Activated CD8-positive, alpha-beta T cell treated with anti-CD3 and anti-CD28 coated beads for 36 hours (primary cell): ENCODE results near the gene CMSS1. TPM values are rescaled to one million over a fixed set of nuclear protein-coding genes. Genes with fewer than 3 reads are reported as not detected.
"Not testable (repeated sequence)": the region's sequence is repeated elsewhere in the genome, so short reads cannot be mapped to it uniquely, and the experiment has no call there.

ENCODE experiments used
- ATAC-seq: fragments of 200-7000 bp; cut with Tn5 transposase; one replicate; pipeline ENCODE4 v1.10.0; 2021; ENCODE audit warnings: mild to moderate bottlenecking, moderate library complexity
- CTCF ChIA-PET: fragments of 350-600 bp; sonication (Branson Sonifier 250); formaldehyde crosslinking; loops from one replicate; lab custom pipeline; 2021; ENCODE audit warnings: antibody characterized with exemption; lab: Charles Lee
- POLR2A ChIA-PET: fragments of 350-600 bp; sonication (Branson Sonifier 250); formaldehyde crosslinking; loops from one replicate; lab custom pipeline; 2021; ENCODE audit warnings: antibody characterized with exemption; lab: Charles Lee
- DNase-seq: peaks from one replicate; pipeline ENCODE4 v3.0.0-alpha.2; 2020
- H3K27ac Mint-ChIP-seq: one replicate; pipeline ENCODE4 v1.8.0; 2021; ENCODE audit warnings: mild to moderate bottlenecking, mixed read lengths
- H3K27me3 Mint-ChIP-seq: one replicate; pipeline ENCODE4 v1.8.0; 2021; ENCODE audit warnings: mixed read lengths
- H3K36me3 Mint-ChIP-seq: one replicate; pipeline ENCODE4 v1.8.0; 2021; ENCODE audit warnings: low read depth, mixed read lengths
- H3K4me1 Mint-ChIP-seq: one replicate; pipeline ENCODE4 v1.8.0; 2021; ENCODE audit warnings: low read depth, mixed read lengths
- H3K4me3 Mint-ChIP-seq: one replicate; pipeline ENCODE4 v1.8.0; 2021; ENCODE audit warnings: mild to moderate bottlenecking, moderate library complexity, mixed read lengths
- H3K9me3 Mint-ChIP-seq: one replicate; pipeline ENCODE4 v1.8.0; 2021; ENCODE audit warnings: mixed read lengths
- intact Hi-C: fragments of 100-400 bp; cut with micrococcal nuclease; formaldehyde crosslinking; loops from one replicate; pipeline ENCODE4 v1.10.0; 2022
- total RNA-seq, 2 experiments: library from RNA; stranded (reverse); gene quantifications; one replicate each; pipeline ENCODE4 v1.2.3, GENCODE V29; 2021
- TF ChIP-seq, protein P1 (sequence below): fragments of 200-600 bp; IDR thresholded peaks from one replicate; pipeline ENCODE4 v1.8.0; 2022; ENCODE audit warnings: antibody characterized with exemption, mild to moderate bottlenecking

Gene CMSS1
- total RNA-seq, 2 experiments from 2014 or later = 93.9 to 110 TPM

DNA sequence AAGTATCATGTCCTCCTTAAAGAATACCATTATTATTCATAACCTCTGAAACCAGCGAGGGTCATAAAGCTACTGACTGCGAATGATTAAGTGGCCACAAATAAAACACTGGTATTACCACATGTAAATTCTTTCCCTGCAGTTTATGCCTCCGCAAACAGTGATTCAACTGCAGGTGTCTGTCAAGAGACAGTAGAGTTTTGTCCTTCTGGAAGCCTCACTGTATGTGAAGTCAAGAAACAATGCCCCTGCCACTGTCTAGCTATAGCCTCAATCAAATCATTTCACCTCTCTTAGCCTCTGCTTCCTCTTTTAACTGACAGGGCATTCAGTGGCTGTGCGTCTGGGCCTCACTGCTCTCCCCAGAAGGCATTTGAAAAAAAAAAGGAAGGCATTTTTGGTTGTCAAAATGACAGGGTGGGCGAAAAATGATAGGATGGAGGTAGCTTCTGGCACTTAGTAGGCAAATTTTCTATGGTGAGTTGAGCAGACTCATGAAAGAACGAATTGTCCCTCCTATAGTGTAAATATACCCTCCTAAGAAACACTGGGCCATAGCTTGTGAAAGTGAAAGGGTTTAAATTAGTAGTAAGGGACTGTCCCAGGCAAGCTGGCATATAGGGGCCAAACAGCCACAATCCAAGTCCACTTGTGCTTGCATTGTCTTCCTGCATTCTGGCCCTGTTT, 229.9 kb downstream of the CMSS1 start:
- H3K9me3 Mint-ChIP-seq = no peaks in the 10 kb centered on the region
- peak; percentile 91 for ATAC-seq
- no peaks in the 10 kb centered on the region for H3K27me3 Mint-ChIP-seq
- ChIA-PET POLR2A (interaction anchor here (1.0 to 1.3 kb wide), 2 partner anchors 28 to 197 kb away, joined by 3 read pairs; no protein-coding TSS in a partner anchor), CTCF (interaction anchor here (0.6 to 1.9 kb wide), 3 partner anchors 9 to 291 kb away, joined by 3 to 9 read pairs (median 3); no protein-coding TSS in a partner anchor)
- H3K27ac Mint-ChIP-seq = peak overlapping the region; percentile 22
- TF ChIP-seq, protein P1, sequence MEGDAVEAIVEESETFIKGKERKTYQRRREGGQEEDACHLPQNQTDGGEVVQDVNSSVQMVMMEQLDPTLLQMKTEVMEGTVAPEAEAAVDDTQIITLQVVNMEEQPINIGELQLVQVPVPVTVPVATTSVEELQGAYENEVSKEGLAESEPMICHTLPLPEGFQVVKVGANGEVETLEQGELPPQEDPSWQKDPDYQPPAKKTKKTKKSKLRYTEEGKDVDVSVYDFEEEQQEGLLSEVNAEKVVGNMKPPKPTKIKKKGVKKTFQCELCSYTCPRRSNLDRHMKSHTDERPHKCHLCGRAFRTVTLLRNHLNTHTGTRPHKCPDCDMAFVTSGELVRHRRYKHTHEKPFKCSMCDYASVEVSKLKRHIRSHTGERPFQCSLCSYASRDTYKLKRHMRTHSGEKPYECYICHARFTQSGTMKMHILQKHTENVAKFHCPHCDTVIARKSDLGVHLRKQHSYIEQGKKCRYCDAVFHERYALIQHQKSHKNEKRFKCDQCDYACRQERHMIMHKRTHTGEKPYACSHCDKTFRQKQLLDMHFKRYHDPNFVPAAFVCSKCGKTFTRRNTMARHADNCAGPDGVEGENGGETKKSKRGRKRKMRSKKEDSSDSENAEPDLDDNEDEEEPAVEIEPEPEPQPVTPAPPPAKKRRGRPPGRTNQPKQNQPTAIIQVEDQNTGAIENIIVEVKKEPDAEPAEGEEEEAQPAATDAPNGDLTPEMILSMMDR = no peak
- intact Hi-C loops = no loop called here
- peaks cover 1% of the 10 kb centered on the region for H3K36me3 Mint-ChIP-seq
- peaks cover 14% of the 10 kb centered on the region for H3K4me1 Mint-ChIP-seq
- DNase-seq = no peak
- no peak overlapping the region for H3K4me3 Mint-ChIP-seq

DNA sequence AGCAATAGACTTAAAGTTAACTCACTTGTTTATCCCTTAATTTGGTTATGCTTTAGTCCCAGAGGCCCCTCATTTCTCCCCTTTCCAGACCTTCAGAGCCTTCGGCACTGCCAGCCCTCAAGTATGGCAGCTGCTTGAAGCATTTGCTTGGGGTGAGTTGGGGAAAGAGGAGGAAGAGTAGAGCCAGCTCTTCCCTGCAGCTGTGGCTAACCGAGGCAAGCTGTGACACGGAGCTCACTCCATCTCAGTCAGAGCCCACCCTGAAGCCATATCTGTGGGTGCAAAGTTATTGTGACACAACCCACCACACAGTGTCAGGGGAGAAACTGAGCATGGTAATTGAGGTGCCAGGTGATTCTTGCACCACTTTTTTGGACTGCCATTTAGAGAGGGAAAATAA, 230.6 kb downstream of the CMSS1 start:
- intact Hi-C loops = no loop called here
- ATAC-seq (no peak), DNase-seq (no peak)
- TF ChIP-seq, protein P1 = no peak
- Mint-ChIP-seq H3K4me1 (peaks cover 14% of the 10 kb centered on the region), H3K4me3 (no peak overlapping the region), H3K27ac (no peak overlapping the region), H3K9me3 (no peaks in the 10 kb centered on the region), H3K27me3 (no peaks in the 10 kb centered on the region), H3K36me3 (peaks cover 1% of the 10 kb centered on the region)
- ChIA-PET POLR2A (interaction anchor here (0.6 to 1.3 kb wide), 3 partner anchors 27 to 198 kb away, joined by 3 read pairs; no protein-coding TSS in a partner anchor), CTCF (interaction anchor here (0.6 to 1.9 kb wide), 3 partner anchors 8 to 290 kb away, joined by 3 to 9 read pairs (median 3); no protein-coding TSS in a partner anchor)

DNA sequence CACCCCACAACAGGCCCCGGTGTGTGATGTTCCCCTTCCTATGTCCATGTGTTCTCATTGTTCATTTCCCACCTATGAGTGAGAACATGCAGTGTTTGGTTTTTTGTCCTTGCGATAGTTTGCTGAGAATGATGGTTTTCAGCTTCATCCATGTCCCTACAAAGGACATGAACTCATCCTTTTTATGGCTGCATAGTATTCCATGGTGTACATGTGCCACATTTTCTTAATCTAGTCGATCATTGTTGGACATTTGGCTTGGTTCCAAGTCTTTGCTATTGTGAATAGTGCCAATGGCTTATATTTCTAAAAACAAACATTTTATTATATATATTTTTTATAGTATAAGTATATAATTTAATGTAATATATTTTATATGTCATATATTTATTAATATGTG, 233.9 kb downstream of the CMSS1 start:
- POLR2A ChIA-PET, H3K27ac Mint-ChIP-seq, H3K9me3 Mint-ChIP-seq, CTCF ChIA-PET, intact Hi-C loops, DNase-seq, ATAC-seq, H3K36me3 Mint-ChIP-seq, H3K4me3 Mint-ChIP-seq, H3K27me3 Mint-ChIP-seq: not testable (repeated sequence)
- H3K4me1 Mint-ChIP-seq = peaks cover 14% of the 10 kb centered on the region

DNA sequence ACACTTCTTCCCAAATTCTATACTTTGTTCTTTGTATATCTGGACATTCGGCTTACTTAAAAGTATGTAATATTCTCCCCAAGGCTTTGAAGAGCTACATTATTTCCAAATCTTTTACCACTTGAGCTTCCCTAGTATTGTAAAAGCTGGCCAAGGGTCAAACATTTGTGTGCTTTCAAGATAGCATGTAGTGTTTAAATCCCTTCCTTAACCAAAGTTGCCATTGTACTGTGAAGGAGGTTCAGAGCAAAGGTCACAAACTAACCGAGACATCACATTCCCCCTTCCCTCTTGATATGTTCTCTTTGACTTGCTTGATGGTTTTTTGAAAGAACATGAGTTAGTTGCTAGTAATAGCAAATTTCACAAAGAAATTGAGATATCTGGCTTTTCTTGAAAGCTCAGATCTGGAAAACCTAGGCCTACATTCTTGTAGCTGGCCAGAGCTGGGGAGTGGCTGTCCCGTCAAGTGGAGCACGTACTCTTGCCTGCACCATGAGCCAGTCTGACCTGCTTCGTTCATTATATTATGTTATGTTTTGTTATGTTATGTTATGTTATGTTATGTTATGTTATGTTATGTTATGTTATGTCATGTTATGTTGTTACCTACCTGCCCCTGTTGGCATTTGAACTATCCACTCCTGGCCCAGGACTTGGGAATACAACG, 236.4 kb downstream of the CMSS1 start:
- H3K27me3 Mint-ChIP-seq = no peaks in the 10 kb centered on the region
- H3K4me1 Mint-ChIP-seq = no peaks in the 10 kb centered on the region
- H3K4me3 Mint-ChIP-seq = no peak overlapping the region
- ChIA-PET CTCF (no interaction called here), POLR2A (no interaction called here)
- peaks cover 1% of the 10 kb centered on the region for H3K36me3 Mint-ChIP-seq
- TF ChIP-seq, protein P1 = no peak
- no peaks in the 10 kb centered on the region for H3K9me3 Mint-ChIP-seq
- intact Hi-C loops = no loop called here
- no peak overlapping the region for H3K27ac Mint-ChIP-seq
- ATAC-seq = no peak
- no peak for DNase-seq

DNA sequence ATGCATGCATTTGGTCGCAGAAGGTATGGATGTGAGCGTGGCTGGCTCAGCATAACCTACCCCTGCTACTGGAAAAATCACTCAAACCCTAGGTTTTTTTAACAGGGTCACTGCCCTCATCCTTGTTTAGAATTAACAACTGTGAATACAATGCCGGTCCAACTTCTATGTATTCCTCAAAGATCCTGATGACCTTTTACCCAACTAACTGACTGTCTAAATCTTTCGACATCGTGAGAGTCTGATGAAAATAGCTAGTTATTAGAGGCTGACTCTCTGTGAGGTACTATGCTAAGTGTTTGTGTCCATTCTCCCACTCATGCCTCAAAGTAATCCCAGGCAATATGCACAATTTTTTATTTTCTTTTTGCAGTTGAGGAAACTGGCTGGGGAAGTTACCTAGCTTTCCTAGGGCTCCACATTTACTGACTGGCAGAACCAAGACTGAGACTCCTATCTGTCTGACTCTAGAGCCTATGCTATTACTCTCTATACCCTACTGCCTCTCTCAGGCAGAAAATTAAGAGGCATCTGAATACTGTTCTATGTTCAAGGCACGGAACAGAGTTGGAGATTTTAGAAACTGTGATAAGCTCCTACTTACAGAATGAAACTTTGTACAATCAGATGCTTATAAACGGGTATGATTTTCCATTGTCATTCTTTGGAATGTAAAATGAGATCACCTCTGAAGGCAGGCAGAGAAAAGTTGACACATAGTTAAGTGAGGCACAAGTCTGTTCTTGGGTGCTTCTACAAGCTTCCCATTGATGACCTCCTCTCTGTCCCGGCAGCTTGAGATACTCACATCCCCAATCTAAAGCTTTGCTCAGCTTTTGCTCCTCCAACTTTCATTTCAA, 240.3 kb downstream of the CMSS1 start:
- H3K4me3 Mint-ChIP-seq = no peak overlapping the region
- intact Hi-C loops = no loop called here

More for the DNA sequence above, 240.3 kb downstream of the CMSS1 start:
- DNase-seq = no peak
- Mint-ChIP-seq H3K9me3 (no peaks in the 10 kb centered on the region), H3K27ac (no peak overlapping the region), H3K36me3 (no peaks in the 10 kb centered on the region), H3K4me1 (no peaks in the 10 kb centered on the region), H3K27me3 (no peaks in the 10 kb centered on the region)
- ChIA-PET POLR2A (no interaction called here), CTCF (interaction anchor here (1.7 to 4.0 kb wide), 3 partner anchors 11 to 196 kb away, joined by 4 to 16 read pairs (median 12); no protein-coding TSS in a partner anchor)
- ATAC-seq = no peak
- TF ChIP-seq, protein P1 = no peak
